ENCODE measurements around the gene MAP2K5. TPM values are rescaled to one million over a fixed set of nuclear protein-coding genes. Genes with fewer than 3 reads are reported as not detected.

Gene MAP2K5
- total and polyA plus RNA-seq, 9 of the 15 experiments (the other 6 are each of a cell fraction or from before 2014, with no cell fraction given): 0.41 to 16.5 (median 7.5) TPM

DNA sequence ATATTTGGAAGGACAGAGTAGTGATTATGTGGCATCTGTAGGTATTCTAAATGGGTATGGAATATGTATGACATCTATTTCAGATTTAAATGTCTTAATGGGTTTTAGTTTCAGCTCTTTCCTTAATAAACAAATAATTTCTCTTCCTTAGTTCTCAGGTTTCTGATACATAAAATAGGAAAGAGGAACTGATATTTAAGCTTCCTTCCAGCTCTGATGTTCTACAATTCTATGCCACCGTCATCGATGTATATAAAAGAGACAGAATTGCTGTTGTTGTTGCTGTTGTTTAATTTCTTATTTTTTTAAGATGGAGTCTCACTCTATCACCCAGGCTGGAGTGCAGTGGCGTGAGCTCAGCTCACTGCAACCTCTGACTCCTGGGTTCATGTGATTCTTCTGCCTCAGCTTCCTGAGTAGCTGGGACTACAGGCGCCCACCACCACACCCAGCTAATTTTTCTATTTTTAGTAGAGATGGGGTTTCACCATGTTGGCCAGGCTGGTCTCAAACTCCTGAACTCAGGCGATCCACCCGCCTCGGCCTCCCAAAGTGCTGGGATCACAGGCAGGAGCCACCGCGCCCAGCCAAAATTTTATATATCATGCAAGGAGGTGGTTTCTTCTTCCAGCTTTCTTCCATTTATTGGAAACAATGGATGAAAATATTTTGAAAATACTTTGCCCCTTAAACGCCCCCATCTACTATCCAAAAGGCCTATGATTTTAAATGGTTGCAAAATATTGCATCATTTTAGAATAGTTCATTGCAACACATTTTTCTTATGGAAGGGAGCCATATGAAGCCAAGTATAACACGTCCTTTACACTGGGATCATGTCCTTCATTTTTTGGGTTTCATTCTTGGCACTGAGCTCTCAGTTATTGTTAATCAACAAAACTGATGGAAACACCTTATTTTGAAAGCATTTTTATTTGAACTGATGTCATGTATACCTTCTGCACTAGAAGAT lies 35.4 kb upstream of the MAP2K5 start (continued):
- TF ChIP-seq, protein P1, sequence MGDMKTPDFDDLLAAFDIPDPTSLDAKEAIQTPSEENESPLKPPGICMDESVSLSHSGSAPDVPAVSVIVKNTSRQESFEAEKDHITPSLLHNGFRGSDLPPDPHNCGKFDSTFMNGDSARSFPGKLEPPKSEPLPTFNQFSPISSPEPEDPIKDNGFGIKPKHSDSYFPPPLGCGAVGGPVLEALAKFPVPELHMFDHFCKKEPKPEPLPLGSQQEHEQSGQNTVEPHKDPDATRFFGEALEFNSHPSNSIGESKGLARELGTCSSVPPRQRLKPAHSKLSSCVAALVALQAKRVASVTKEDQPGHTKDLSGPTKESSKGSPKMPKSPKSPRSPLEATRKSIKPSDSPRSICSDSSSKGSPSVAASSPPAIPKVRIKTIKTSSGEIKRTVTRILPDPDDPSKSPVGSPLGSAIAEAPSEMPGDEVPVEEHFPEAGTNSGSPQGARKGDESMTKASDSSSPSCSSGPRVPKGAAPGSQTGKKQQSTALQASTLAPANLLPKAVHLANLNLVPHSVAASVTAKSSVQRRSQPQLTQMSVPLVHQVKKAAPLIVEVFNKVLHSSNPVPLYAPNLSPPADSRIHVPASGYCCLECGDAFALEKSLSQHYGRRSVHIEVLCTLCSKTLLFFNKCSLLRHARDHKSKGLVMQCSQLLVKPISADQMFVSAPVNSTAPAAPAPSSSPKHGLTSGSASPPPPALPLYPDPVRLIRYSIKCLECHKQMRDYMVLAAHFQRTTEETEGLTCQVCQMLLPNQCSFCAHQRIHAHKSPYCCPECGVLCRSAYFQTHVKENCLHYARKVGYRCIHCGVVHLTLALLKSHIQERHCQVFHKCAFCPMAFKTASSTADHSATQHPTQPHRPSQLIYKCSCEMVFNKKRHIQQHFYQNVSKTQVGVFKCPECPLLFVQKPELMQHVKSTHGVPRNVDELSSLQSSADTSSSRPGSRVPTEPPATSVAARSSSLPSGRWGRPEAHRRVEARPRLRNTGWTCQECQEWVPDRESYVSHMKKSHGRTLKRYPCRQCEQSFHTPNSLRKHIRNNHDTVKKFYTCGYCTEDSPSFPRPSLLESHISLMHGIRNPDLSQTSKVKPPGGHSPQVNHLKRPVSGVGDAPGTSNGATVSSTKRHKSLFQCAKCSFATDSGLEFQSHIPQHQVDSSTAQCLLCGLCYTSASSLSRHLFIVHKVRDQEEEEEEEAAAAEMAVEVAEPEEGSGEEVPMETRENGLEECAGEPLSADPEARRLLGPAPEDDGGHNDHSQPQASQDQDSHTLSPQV (IDR thresholded peaks at IDR 0.05): peak; percentile 18; the same call in 1 of the 2 replicates
- TF ChIP-seq GABPB1 (CRISPR knock-in tag; IDR thresholded peaks at IDR 0.05) (no peak), CXXC5 (CRISPR knock-in tag; IDR thresholded peaks at IDR 0.05) (peak; percentile 53; the same call in 1 of the 2 replicates), MTA3 (IDR thresholded peaks at IDR 0.05; ENCODE audit: borderline replicate concordance) (no peak), ZNF764 (CRISPR knock-in tag; IDR thresholded peaks at IDR 0.05; ENCODE audit: low read depth) (no peak), HDAC8 (tag; IDR thresholded peaks at IDR 0.05) (0 out of 2 replicates have a peak, but pooled peaks have one; percentile 28), KAT2B (IDR thresholded peaks at IDR 0.05; ENCODE audit: low read depth, low read length) (no peak), CEBPG (CRISPR knock-in tag; IDR thresholded peaks at IDR 0.05) (peak; percentile 87), CEBPG (tag; conservative IDR thresholded peaks at IDR 0.05 in 1 of 2, IDR thresholded peaks at IDR 0.05 in 1 of 2) (peak; percentile 93 to 98)
- TF ChIP-seq, protein P2, sequence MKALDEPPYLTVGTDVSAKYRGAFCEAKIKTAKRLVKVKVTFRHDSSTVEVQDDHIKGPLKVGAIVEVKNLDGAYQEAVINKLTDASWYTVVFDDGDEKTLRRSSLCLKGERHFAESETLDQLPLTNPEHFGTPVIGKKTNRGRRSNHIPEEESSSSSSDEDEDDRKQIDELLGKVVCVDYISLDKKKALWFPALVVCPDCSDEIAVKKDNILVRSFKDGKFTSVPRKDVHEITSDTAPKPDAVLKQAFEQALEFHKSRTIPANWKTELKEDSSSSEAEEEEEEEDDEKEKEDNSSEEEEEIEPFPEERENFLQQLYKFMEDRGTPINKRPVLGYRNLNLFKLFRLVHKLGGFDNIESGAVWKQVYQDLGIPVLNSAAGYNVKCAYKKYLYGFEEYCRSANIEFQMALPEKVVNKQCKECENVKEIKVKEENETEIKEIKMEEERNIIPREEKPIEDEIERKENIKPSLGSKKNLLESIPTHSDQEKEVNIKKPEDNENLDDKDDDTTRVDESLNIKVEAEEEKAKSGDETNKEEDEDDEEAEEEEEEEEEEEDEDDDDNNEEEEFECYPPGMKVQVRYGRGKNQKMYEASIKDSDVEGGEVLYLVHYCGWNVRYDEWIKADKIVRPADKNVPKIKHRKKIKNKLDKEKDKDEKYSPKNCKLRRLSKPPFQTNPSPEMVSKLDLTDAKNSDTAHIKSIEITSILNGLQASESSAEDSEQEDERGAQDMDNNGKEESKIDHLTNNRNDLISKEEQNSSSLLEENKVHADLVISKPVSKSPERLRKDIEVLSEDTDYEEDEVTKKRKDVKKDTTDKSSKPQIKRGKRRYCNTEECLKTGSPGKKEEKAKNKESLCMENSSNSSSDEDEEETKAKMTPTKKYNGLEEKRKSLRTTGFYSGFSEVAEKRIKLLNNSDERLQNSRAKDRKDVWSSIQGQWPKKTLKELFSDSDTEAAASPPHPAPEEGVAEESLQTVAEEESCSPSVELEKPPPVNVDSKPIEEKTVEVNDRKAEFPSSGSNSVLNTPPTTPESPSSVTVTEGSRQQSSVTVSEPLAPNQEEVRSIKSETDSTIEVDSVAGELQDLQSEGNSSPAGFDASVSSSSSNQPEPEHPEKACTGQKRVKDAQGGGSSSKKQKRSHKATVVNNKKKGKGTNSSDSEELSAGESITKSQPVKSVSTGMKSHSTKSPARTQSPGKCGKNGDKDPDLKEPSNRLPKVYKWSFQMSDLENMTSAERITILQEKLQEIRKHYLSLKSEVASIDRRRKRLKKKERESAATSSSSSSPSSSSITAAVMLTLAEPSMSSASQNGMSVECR (CRISPR knock-in tag; IDR thresholded peaks at IDR 0.05): no peak
- TF ChIP-seq, protein P3, sequence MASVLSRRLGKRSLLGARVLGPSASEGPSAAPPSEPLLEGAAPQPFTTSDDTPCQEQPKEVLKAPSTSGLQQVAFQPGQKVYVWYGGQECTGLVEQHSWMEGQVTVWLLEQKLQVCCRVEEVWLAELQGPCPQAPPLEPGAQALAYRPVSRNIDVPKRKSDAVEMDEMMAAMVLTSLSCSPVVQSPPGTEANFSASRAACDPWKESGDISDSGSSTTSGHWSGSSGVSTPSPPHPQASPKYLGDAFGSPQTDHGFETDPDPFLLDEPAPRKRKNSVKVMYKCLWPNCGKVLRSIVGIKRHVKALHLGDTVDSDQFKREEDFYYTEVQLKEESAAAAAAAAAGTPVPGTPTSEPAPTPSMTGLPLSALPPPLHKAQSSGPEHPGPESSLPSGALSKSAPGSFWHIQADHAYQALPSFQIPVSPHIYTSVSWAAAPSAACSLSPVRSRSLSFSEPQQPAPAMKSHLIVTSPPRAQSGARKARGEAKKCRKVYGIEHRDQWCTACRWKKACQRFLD (CRISPR knock-in tag; IDR thresholded peaks at IDR 0.05): no peak; the same call in 1 of the 2 replicates
- TF ChIP-seq, protein P4, sequence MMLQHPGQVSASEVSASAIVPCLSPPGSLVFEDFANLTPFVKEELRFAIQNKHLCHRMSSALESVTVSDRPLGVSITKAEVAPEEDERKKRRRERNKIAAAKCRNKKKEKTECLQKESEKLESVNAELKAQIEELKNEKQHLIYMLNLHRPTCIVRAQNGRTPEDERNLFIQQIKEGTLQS (IDR thresholded peaks at IDR 0.05): peak; percentile 87
- TF ChIP-seq, protein P4 (CRISPR knock-in tag; conservative IDR thresholded peaks at IDR 0.05): no peak
- TF ChIP-seq, protein P5, sequence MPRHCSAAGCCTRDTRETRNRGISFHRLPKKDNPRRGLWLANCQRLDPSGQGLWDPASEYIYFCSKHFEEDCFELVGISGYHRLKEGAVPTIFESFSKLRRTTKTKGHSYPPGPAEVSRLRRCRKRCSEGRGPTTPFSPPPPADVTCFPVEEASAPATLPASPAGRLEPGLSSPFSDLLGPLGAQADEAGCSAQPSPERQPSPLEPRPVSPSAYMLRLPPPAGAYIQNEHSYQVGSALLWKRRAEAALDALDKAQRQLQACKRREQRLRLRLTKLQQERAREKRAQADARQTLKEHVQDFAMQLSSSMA (CRISPR knock-in tag; IDR thresholded peaks at IDR 0.05): no peak
